T-cell (primary cell): Measurements from ENCODE around the gene CNOT2. TPM values are rescaled to one million over a fixed set of nuclear protein-coding genes. Genes with fewer than 3 reads are reported as not detected.
"Not testable (repeated sequence)": the region's sequence is repeated elsewhere in the genome, so short reads cannot be mapped to it uniquely, and the experiment has no call there.

ENCODE experiments used
- ATAC-seq, 4 experiments: fragments of 200-7000 bp in 3 of 4; fragments of 150-1000 bp in 1 of 4; cut with Tn5 transposase; replicated peaks in 1 of 4; 1 replicate in 3 of 4; 2 replicates in 1 of 4; pipeline ENCODE4 v1.10.0; 2021; ENCODE audit warnings: moderate library complexity in 3 of 4, mild to moderate bottlenecking in 2 of 4, moderate number of reproducible peaks in 1 of 4
- CTCF ChIA-PET, 2 donors: fragments of 300-600 bp; sonication (Branson Sonifier 250); formaldehyde crosslinking; loops; one replicate each; lab custom pipeline; 2022; ENCODE audit warnings: antibody characterized with exemption in 2 of 2; lab: Charles Lee
- POLR2A ChIA-PET, 2 donors: fragments of 300-600 bp; sonication (Branson Sonifier 250); formaldehyde crosslinking; loops; one replicate each; lab custom pipeline; 2022; ENCODE audit warnings: antibody characterized with exemption in 2 of 2; lab: Charles Lee
- DNase-seq, 35 experiments: peaks; one replicate each; pipeline versions ENCODE4 v3.0.0 to v3.0.0-alpha.2; 2013 to 2023
- H3K27ac ChIP-seq: one replicate; pipeline ENCODE4 v1.5.1; 2013; ENCODE audit warnings: low read length
- H3K27me3 ChIP-seq, 2 experiments: replicated peaks in 1 of 2; 1 replicate in 1 of 2; 2 replicates in 1 of 2; pipeline versions ENCODE4 v1.6.1 to v1.7.0; 2013; ENCODE audit warnings: low read length in 1 of 2, mixed read lengths in 1 of 2; ENCODE audit not compliant: control insufficient read depth in 2 of 2, insufficient read depth in 2 of 2; ENCODE audit errors: extremely low read depth in 1 of 2
- H3K36me3 ChIP-seq, 2 donors: 1 replicate in 1 of 2; 2 replicates in 1 of 2; pipeline versions ENCODE4 v1.6.1 to v1.7.0; 2013; ENCODE audit warnings: low read length in 1 of 2; ENCODE audit not compliant: control insufficient read depth in 2 of 2, insufficient read depth in 1 of 2; ENCODE audit errors: extremely low read depth in 1 of 2
- H3K4me1 ChIP-seq, 2 experiments: 1 replicate in 1 of 2; 2 replicates in 1 of 2; pipeline versions ENCODE4 v1.6.1 to v1.7.0; 2013; ENCODE audit warnings: low read length in 2 of 2, mixed read lengths in 1 of 2; ENCODE audit not compliant: insufficient read depth in 2 of 2, control insufficient read depth in 1 of 2; ENCODE audit errors: extremely low read depth in 1 of 2
- H3K4me3 ChIP-seq, 2 donors: 1 replicate in 1 of 2; 2 replicates in 1 of 2; pipeline versions ENCODE4 v1.5.1 to v1.7.0; 2013; ENCODE audit warnings: mild to moderate bottlenecking in 2 of 2, low read length in 1 of 2, moderate library complexity in 1 of 2; ENCODE audit not compliant: control insufficient read depth in 1 of 2; ENCODE audit errors: extremely low read depth in 1 of 2
- H3K9me3 ChIP-seq: 2 replicates; pipeline ENCODE4 v1.7.0; 2013
- H3K27ac Mint-ChIP-seq, 2 donors: one replicate each; pipeline ENCODE4 v1.8.0; 2020 to 2021; ENCODE audit warnings: mild to moderate bottlenecking in 2 of 2, mixed read lengths in 2 of 2
- H3K27me3 Mint-ChIP-seq, 2 donors: one replicate each; pipeline ENCODE4 v1.8.0; 2021 to 2022; ENCODE audit warnings: mixed read lengths in 2 of 2
- H3K36me3 Mint-ChIP-seq: one replicate; pipeline ENCODE4 v1.8.0; 2021; ENCODE audit warnings: mixed read lengths
- H3K4me1 Mint-ChIP-seq, 3 donors: one replicate each; pipeline ENCODE4 v1.8.0; 2020 to 2022; ENCODE audit warnings: mixed read lengths in 3 of 3, mild to moderate bottlenecking in 1 of 3
- H3K4me3 Mint-ChIP-seq, 3 donors: one replicate each; pipeline ENCODE4 v1.8.0; 2020 to 2022; ENCODE audit warnings: mild to moderate bottlenecking in 3 of 3, mixed read lengths in 3 of 3, moderate library complexity in 3 of 3
- H3K9me3 Mint-ChIP-seq, 3 donors: one replicate each; pipeline ENCODE4 v1.8.0; 2020 to 2022; ENCODE audit warnings: mixed read lengths in 3 of 3
- WGBS: methylation state at CpG from one replicate; pipeline ENCODE4 v1.1.5; 2013; ENCODE audit warnings: missing lambda C conversion rate; ENCODE audit not compliant: insufficient coverage; 5-methylcytosine and 5-hydroxymethylcytosine counted together
- total RNA-seq, 35 experiments: library from RNA in 6 of 35; stranded (reverse) in 6 of 35; fragments of 120-200 nt in 1 of 35; gene quantifications; one replicate each; pipeline versions ENCODE4 v1.2.1 to v1.2.4 and lab custom pipeline; 2013 to 2026

Gene CNOT2
- total RNA-seq, 5 donors from 2014 or later (not counting 1 experiment from before 2014, with no cell fraction given): 80.0 to 135 (median 86.4) TPM

DNA sequence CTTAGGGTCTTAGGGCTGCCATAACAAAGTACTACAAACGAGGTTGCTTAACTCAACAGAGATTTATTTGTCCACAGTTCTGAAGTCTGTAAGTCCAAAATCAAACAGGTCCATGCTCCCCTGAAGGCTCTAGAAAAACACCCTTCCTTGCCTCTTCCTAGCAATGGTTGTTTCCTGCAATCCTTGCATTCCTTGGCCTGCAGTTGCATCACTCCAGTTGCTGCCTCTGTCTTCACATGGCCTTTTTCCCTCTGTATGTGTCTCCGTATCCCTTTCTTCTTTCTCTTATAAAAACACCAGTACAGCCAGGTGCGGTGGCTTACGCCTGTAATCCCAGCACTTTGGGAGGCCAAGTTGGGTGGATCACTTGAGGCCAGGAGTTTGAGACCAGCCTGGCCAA lies 140.3 kb downstream of the CNOT2 start:
- WGBS: 94% methylated on average over 2 of the region's 4 CpGs
- no peaks in the 10 kb centered on the region for H3K36me3 Mint-ChIP-seq
- no peaks in the 10 kb centered on the region for H3K4me1 Mint-ChIP-seq
- POLR2A ChIA-PET: no interaction called here
- H3K4me3 Mint-ChIP-seq: no peak overlapping the region
- ATAC-seq (no peak), DNase-seq (no peak)
- Histone ChIP-seq H3K27me3 (no peaks in the 10 kb centered on the region), H3K4me1 (no peaks in the 10 kb centered on the region), H3K4me3 (no peak overlapping the region), H3K27ac (no peak overlapping the region), H3K9me3 (no peaks in the 10 kb centered on the region), H3K36me3 (no peaks in the 10 kb centered on the region)
- CTCF ChIA-PET: no interaction called here
- no peak overlapping the region for H3K27ac Mint-ChIP-seq
- peaks cover 0 to 4% of the 10 kb centered on the region in 2 donors for H3K27me3 Mint-ChIP-seq
- H3K9me3 Mint-ChIP-seq: peaks cover 0 to 4% (median 0%) of the 10 kb centered on the region in 3 donors

DNA sequence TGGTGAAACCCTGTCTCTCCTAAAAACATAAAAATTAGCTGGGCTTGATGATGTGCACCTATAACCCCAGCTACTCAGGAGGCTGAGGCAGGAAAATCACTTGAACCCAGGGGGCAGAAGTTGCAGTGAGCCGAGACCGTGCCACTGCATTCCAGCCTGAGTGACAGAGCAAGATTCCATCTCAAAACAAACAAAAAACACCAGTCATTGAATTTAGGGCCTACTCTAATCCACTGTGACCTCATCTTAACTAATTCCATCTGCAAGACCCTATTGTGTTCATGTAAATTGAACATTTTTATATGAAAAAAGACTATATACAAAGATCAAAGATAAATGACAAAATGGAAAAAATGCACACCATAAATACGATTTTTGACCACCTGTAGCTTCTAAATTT lies 140.7 kb downstream of the CNOT2 start:
- no peak overlapping the region for H3K4me3 Mint-ChIP-seq
- Histone ChIP-seq H3K4me1 (no peaks in the 10 kb centered on the region), H3K27ac (no peak overlapping the region), H3K27me3 (no peaks in the 10 kb centered on the region), H3K9me3 (no peaks in the 10 kb centered on the region), H3K36me3 (no peaks in the 10 kb centered on the region), H3K4me3 (no peak overlapping the region)
- no peaks in the 10 kb centered on the region for H3K4me1 Mint-ChIP-seq
- ChIA-PET POLR2A (no interaction called here), CTCF (no interaction called here)
- peaks cover 3% of the 10 kb centered on the region for H3K36me3 Mint-ChIP-seq
- peaks cover 0 to 4% of the 10 kb centered on the region in 2 donors for H3K27me3 Mint-ChIP-seq
- DNase-seq (no peak), ATAC-seq (no peak)
- WGBS: 100% methylated on average over 2 of the region's 3 CpGs
- H3K27ac Mint-ChIP-seq: no peak overlapping the region
- H3K9me3 Mint-ChIP-seq: peaks cover 0 to 4% (median 0%) of the 10 kb centered on the region in 3 donors

DNA sequence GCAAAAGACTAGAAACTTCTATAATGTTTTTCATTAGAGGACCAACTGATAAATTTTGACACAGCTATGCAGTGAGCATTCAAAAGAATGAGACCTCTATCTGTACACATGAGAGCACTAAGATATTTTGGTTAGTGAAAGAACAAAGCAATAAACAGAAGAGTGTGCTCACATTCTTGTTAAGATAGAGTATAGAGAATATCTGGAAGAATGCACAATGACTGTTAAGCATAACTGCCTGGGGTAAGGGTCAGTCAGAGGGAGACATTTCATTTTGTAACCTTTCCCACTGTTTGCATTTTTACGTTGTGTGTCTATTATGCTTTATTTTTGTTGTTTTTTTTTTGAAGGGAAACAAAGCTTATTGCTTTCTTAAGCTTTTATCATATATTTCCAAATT lies 143.5 kb downstream of the CNOT2 start:
- no peak overlapping the region for H3K4me3 ChIP-seq
- ATAC-seq: no peak
- ChIA-PET CTCF (interaction anchor here in 1 of 2 donors (0.6 kb wide), 1 partner anchor 1230 kb away, joined by 3 read pairs; no protein-coding TSS in a partner anchor), POLR2A (interaction anchor here in 1 of 2 donors (0.6 to 0.7 kb wide), 2 partner anchors 21 to 1019 kb away, joined by 5 to 7 read pairs; partner anchors contain the start of gene KCNMB4)
- no peaks in the 10 kb centered on the region for H3K36me3 ChIP-seq
- H3K9me3 Mint-ChIP-seq: peaks cover 0 to 8% (median 2%) of the 10 kb centered on the region in 3 donors
- WGBS: no CpG with 5 or more reads among the region's 1 CpG
- no peaks in the 10 kb centered on the region for H3K9me3 ChIP-seq
- H3K4me3 Mint-ChIP-seq: no peak overlapping the region
- H3K4me1 Mint-ChIP-seq: no peaks in the 10 kb centered on the region
- peaks cover 0 to 4% of the 10 kb centered on the region in 2 donors for H3K27me3 Mint-ChIP-seq
- H3K36me3 Mint-ChIP-seq: peaks cover 7% of the 10 kb centered on the region
- H3K4me1 ChIP-seq: no peaks in the 10 kb centered on the region
- no peak overlapping the region for H3K27ac Mint-ChIP-seq
- no peaks in the 10 kb centered on the region for H3K27me3 ChIP-seq
- no peak overlapping the region for H3K27ac ChIP-seq
- DNase-seq: no peak

DNA sequence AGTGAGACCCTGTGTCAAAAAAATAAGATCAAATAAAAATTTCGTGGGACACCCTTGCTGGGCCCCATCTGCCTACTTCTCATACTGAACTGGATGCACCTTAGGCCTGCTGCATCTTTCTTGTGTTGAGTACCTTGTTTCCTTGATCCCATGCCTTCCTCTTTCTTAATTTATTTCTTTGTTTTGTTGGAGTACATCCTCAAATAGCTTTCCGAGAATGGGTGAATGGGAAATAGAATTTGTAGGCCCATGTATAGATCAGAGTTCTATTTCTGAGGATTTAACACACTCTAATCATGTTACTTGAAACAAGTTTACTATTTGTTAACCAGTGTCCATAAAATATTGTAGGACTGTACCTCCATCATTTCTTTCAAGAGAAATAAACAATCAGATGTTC lies 146.4 kb downstream of the CNOT2 start:
- Mint-ChIP-seq H3K4me1 (no peaks in the 10 kb centered on the region), H3K9me3 (peaks cover 0 to 8% (median 2%) of the 10 kb centered on the region in 3 donors), H3K27me3 (peaks cover 0 to 4% of the 10 kb centered on the region in 2 donors), H3K4me3 (no peak overlapping the region), H3K36me3 (peaks cover 7% of the 10 kb centered on the region), H3K27ac (no peak overlapping the region)
- WGBS: no CpG with 5 or more reads among the region's 2 CpGs
- ChIA-PET CTCF (no interaction called here), POLR2A (no interaction called here)
- H3K4me3 ChIP-seq: no peak overlapping the region
- H3K9me3 ChIP-seq: no peaks in the 10 kb centered on the region
- ATAC-seq (no peak), DNase-seq (no peak)
- no peaks in the 10 kb centered on the region for H3K27me3 ChIP-seq
- no peaks in the 10 kb centered on the region for H3K4me1 ChIP-seq
- H3K36me3 ChIP-seq: no peaks in the 10 kb centered on the region
- no peak overlapping the region for H3K27ac ChIP-seq

DNA sequence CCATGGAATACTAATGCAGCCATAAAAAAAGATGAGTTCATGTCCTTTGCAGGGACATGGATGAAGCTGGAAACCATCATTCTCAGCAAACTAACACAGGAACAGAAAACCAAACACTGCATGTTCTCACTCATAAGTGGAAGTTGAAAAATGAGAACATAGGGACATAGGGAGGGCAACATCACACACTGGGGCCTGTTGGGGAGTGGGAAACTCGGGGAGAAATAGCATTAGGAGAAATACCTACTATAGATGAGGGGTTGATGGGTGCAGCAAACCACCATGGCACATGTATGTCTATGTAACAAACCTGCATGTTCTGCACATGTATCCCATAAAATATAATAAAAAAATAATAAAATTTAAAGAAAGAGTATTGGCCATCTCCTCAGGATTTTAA lies 149.4 kb downstream of the CNOT2 start:
- H3K4me3 Mint-ChIP-seq, H3K4me1 ChIP-seq, DNase-seq, H3K36me3 Mint-ChIP-seq, H3K27ac Mint-ChIP-seq, H3K9me3 Mint-ChIP-seq, H3K27ac ChIP-seq, ATAC-seq, POLR2A ChIA-PET, H3K9me3 ChIP-seq, H3K27me3 Mint-ChIP-seq, H3K4me1 Mint-ChIP-seq, CTCF ChIA-PET, H3K36me3 ChIP-seq, H3K27me3 ChIP-seq, H3K4me3 ChIP-seq: not testable (repeated sequence)
- 40% methylated on average over 1 of the region's 1 CpG for WGBS

DNA sequence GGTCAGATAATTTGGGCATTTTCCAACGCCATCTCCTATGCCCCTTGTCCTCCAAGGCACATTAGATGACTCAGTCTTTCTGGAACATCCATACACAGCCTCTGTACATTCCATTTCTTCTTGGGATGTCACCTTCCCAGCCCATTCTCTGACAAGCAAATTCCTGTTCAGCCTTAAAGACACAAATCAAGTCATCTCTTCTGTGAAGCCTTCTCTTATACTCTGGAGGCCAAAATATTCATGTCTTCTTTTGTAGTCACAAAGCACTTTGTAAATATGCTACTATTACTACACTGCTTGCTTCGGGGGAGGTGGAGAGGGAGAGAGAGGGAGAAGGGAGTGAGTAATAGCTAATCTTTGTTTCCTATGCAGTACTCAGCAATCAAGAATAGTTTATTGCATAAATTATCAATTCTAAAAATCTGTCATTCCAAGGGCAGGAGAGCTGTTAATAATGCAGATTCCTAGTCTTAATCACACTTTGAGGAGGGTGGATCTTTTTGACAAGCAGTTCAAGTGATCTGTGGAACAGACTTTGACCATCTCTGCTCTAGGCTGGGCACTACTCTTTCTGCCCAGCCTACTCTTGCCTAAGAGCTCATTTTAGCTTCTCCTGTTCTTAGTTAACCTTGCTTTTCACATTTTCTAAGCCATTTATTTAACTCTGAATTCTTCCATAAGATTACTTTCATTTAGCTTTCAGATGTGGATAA lies 150.7 kb downstream of the CNOT2 start:
- no peaks in the 10 kb centered on the region for H3K9me3 ChIP-seq

More for the DNA sequence above, 150.7 kb downstream of the CNOT2 start:
- Histone ChIP-seq H3K27me3 (no peaks in the 10 kb centered on the region), H3K4me3 (no peak overlapping the region), H3K27ac (no peak overlapping the region), H3K36me3 (no peaks in the 10 kb centered on the region), H3K4me1 (no peaks in the 10 kb centered on the region)
- DNase-seq (no peak), ATAC-seq (no peak)
- Mint-ChIP-seq H3K27me3 (no peaks in the 10 kb centered on the region), H3K4me1 (no peaks in the 10 kb centered on the region), H3K9me3 (peaks cover 0 to 8% (median 2%) of the 10 kb centered on the region in 3 donors), H3K27ac (no peak overlapping the region), H3K4me3 (no peak overlapping the region), H3K36me3 (peaks cover 4% of the 10 kb centered on the region)
- WGBS: no CpG with 5 or more reads among the region's 2 CpGs
- CTCF ChIA-PET: interaction anchor here in 1 of 2 donors (0.5 kb wide), 1 partner anchor 972 kb away, joined by 4 read pairs; no protein-coding TSS in a partner anchor
- POLR2A ChIA-PET: no interaction called here
